OCI-LY3 (cell line): Measurements from ENCODE around the gene OR6A2.
A peak's percentile ranks its signal among the peaks of the same experiment; 100 is the strongest.

Experiments
- H2AFZ ChIP-seq: fragments of 200-600, 300-600 bp; shearing (Covaris generic); 2 replicates; pipeline ENCODE4 v1.6.0; 2014; ENCODE audit warnings: antibody characterized with exemption, low read depth, low read length
- H3K27ac ChIP-seq: fragments of 200-600, 300-600 bp; sonication (generic); 2 replicates; pipeline ENCODE4 v1.5.1; 2014; ENCODE audit warnings: mild to moderate bottlenecking, low read length, moderate library complexity, mixed read lengths
- H3K27me3 ChIP-seq: fragments of 200-600, 300-600 bp; sonication (generic); 2 replicates; pipeline ENCODE4 v1.6.1; 2014; ENCODE audit warnings: low read depth, low read length, mixed read lengths
- H3K36me3 ChIP-seq: fragments of 200-600, 300-600 bp; sonication (generic); replicated peaks from 2 replicates; pipeline ENCODE3; 2014; ENCODE audit warnings: low read depth, low read length, mixed read lengths
- H3K4me1 ChIP-seq: fragments of 300-600, 200-600 bp; sonication (generic); 2 replicates; pipeline ENCODE4 v1.6.1; 2014; ENCODE audit warnings: low read length, mixed read lengths
- H3K4me2 ChIP-seq: fragments of 200-600, 300-600 bp; sonication (generic); 2 replicates; pipeline ENCODE4 v1.6.1; 2014; ENCODE audit warnings: low read length, mixed read lengths
- H3K4me3 ChIP-seq: fragments of 300-600, 200-600 bp; sonication (generic); 2 replicates; pipeline ENCODE4 v1.5.1; 2014; ENCODE audit warnings: antibody characterized with exemption, mild to moderate bottlenecking, low read length, moderate library complexity
- H3K79me2 ChIP-seq: fragments of 300-600, 200-600 bp; shearing (Covaris generic); 2 replicates; pipeline ENCODE4 v1.6.1; 2014; ENCODE audit warnings: mild to moderate bottlenecking, low read length, mixed read lengths
- H3K9ac ChIP-seq: fragments of 300-600, 200-600 bp; shearing (Covaris generic); 2 replicates; pipeline ENCODE4 v1.6.0; 2014; ENCODE audit warnings: mild to moderate bottlenecking, low read length, moderate library complexity
- H3K9me3 ChIP-seq: fragments of 200-600, 300-600 bp; shearing (Covaris generic); 2 replicates; pipeline ENCODE4 v1.6.1; 2014; ENCODE audit warnings: low read length, mixed read lengths; ENCODE audit not compliant: insufficient read depth
- H4K20me1 ChIP-seq: fragments of 200-600, 300-600 bp; sonication (generic); 2 replicates; pipeline ENCODE4 v1.6.1; 2016; ENCODE audit warnings: low read length, mixed read lengths; ENCODE audit not compliant: insufficient read depth
- CTCF ChIP-seq: fragments of 200-600, 300-600 bp; sonication (generic); IDR thresholded peaks from 2 replicates; pipeline ENCODE4 v1.5.1; 2014; ENCODE audit warnings: antibody characterized with exemption, low read length, low read depth
- EZH2phosphoT487 ChIP-seq: fragments of 200-600 bp; shearing (Covaris generic); IDR thresholded peaks from 2 replicates; pipeline ENCODE4 v1.6.1; 2018; ENCODE audit warnings: antibody characterized with exemption, mixed run types, low read depth

OR6A2 gene

DNA sequence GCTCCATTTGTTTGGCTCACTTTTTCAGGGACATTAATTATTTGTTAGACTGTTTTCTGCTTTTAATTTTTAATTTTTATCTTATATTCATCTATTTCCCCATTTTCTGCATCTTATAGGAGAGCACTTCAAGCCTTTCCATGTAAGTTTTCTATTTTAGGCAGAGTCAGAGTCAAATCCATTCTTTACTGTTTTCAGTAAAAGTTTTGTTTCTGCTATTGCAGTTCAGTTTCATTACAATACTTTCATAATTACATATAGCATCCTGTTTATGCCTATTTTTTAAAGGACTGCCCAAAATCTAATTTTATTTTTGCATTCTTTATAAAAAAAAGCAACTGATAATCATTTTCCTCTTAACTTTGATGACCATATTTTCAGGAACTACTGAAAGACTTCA is 42.2 kb upstream of the OR6A2 start:
- H3K4me2 ChIP-seq: peak overlapping the region; percentile 41
- H2AFZ ChIP-seq: no peak overlapping the region
- H4K20me1 ChIP-seq: no peaks in the 10 kb centered on the region
- no peak for TF ChIP-seq EZH2phosphoT487
- no peak for TF ChIP-seq CTCF
- no peak overlapping the region for H3K4me3 ChIP-seq
- no peaks in the 10 kb centered on the region for H3K27me3 ChIP-seq
- no peaks in the 10 kb centered on the region for H3K79me2 ChIP-seq
- no peaks in the 10 kb centered on the region for H3K9me3 ChIP-seq
- no peaks in the 10 kb centered on the region for H3K36me3 ChIP-seq
- no peak overlapping the region for H3K27ac ChIP-seq
- no peak overlapping the region; the same call in 1 of the 2 replicates for H3K9ac ChIP-seq
- H3K4me1 ChIP-seq: peaks cover 13% of the 10 kb centered on the region

GRCh38 chr11:6834021-6834420 is 34.5 kb upstream of the OR6A2 start:
- Histone ChIP-seq H3K9ac (no peak overlapping the region), H2AFZ (no peak overlapping the region), H4K20me1 (no peaks in the 10 kb centered on the region), H3K79me2 (no peaks in the 10 kb centered on the region), H3K9me3 (no peaks in the 10 kb centered on the region), H3K4me1 (no peaks in the 10 kb centered on the region), H3K4me3 (no peak overlapping the region), H3K27ac (no peak overlapping the region), H3K4me2 (no peak overlapping the region), H3K27me3 (no peaks in the 10 kb centered on the region), H3K36me3 (no peaks in the 10 kb centered on the region)
- TF ChIP-seq EZH2phosphoT487 (no peak), CTCF (no peak)

DNA sequence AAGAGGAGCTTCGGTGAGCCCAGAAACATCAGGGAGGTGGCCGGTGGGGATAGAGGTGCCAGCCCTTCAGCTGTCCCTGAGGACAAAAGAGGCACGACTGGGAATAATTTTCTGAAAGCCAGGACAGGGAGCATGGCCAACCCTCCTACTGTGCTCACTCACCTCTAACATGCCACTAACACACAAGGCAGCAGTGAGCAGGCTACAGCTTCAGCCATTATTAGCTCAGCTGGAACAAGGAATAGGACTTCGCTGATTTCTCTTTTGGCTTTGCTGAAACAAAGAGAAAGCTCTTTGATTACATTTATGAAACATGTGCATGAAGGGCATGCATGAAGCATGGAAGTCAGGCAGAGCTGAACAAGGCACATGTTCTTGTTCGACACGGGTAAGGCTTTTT is 33.9 kb upstream of the OR6A2 start:
- Histone ChIP-seq H3K9me3 (no peaks in the 10 kb centered on the region), H3K4me2 (no peak overlapping the region), H3K79me2 (no peaks in the 10 kb centered on the region), H2AFZ (no peak overlapping the region), H3K4me1 (no peaks in the 10 kb centered on the region), H3K27ac (no peak overlapping the region), H3K27me3 (no peaks in the 10 kb centered on the region), H4K20me1 (no peaks in the 10 kb centered on the region), H3K4me3 (no peak overlapping the region), H3K36me3 (no peaks in the 10 kb centered on the region), H3K9ac (no peak overlapping the region)
- TF ChIP-seq CTCF: no peak
- TF ChIP-seq EZH2phosphoT487: no peak

- Histone ChIP-seq H2AFZ (no peak overlapping the region), H3K9me3 (no peaks in the 10 kb centered on the region), H4K20me1 (no peaks in the 10 kb centered on the region), H3K4me1 (no peaks in the 10 kb centered on the region), H3K27ac (no peak overlapping the region), H3K27me3 (no peaks in the 10 kb centered on the region), H3K36me3 (no peaks in the 10 kb centered on the region), H3K79me2 (no peaks in the 10 kb centered on the region), H3K4me2 (no peak overlapping the region), H3K9ac (no peak overlapping the region), H3K4me3 (no peak overlapping the region)
- TF ChIP-seq CTCF (no peak), EZH2phosphoT487 (no peak)
Observed at GRCh38 chr11:6828103-6828502, 28.6 kb upstream of the OR6A2 start.
